Measurements from ENCODE around the gene KIF3C. TPM values are rescaled to one million over a fixed set of nuclear protein-coding genes. Genes with fewer than 3 reads are reported as not detected.
"Not testable (repeated sequence)": the region's sequence is repeated elsewhere in the genome, so short reads cannot be mapped to it uniquely, and the experiment has no call there.

KIF3C gene
- total RNA-seq, 1 donor from 2014 or later, result 6.0 TPM

DNA sequence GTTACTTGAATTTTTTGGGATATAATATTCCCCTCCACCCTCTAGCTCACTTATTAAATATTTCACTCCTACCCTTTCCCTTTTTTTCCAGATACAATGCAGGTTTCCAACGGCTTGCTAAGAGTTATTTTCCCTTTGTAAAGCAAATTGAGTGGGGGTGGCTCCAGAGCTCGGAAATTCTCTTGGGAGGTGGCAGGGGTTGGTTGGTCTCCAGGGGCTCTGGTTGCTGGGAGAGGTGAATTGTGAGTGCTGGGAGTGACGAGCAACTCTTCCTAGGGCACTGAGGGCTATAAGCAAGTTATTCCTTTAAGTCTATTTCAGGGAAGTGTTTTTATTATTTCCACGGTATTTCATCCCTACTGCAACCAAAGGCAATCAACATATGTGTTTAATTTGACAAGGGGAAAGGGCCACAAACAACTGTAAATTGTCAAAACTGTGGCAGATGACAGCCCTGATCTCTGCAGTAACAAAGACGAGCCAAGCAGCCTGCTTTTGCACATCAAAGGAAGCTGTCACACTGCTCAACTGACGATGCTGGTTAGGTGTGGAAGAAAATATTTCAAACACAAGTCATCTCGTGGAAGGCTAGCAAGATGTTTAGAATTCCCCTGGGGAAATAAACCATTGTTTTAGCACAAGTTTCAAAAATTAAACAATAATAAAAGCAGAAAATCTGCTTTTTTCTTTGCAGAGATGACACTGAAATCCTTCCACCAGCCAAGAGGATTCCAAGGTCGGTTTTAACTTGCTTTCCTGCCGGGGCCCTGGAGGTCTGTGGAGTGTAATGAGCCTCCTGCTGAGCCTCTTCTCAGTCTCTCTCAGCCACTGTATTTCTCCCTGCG lies 69.2 kb downstream of the KIF3C start:
- H3K36me3 ChIP-seq, result no peaks in the 10 kb centered on the region
- no peak for TF ChIP-seq CTCF (IDR thresholded peaks at IDR 0.05)
- no peaks in the 10 kb centered on the region for H3K4me1 ChIP-seq
- DNase-seq (no peak), ATAC-seq (no peak)
- no peak overlapping the region for H3K4me3 ChIP-seq
- intact Hi-C loops (cut with DNase I), result no loop called here
- H3K27me3 ChIP-seq (ENCODE audit: low read depth), result no peaks in the 10 kb centered on the region
- H3K9me3 ChIP-seq, result no peaks in the 10 kb centered on the region
- H3K27ac ChIP-seq, result no peak overlapping the region

GRCh38 chr2:25909574-25909973 lies 72.7 kb downstream of the KIF3C start:
- ATAC-seq; H3K27ac ChIP-seq; H3K27me3 ChIP-seq (ENCODE audit: low read depth); H3K36me3 ChIP-seq; H3K4me1 ChIP-seq; intact Hi-C loops (cut with DNase I); H3K4me3 ChIP-seq; DNase-seq; H3K9me3 ChIP-seq: not testable (repeated sequence)

DNA sequence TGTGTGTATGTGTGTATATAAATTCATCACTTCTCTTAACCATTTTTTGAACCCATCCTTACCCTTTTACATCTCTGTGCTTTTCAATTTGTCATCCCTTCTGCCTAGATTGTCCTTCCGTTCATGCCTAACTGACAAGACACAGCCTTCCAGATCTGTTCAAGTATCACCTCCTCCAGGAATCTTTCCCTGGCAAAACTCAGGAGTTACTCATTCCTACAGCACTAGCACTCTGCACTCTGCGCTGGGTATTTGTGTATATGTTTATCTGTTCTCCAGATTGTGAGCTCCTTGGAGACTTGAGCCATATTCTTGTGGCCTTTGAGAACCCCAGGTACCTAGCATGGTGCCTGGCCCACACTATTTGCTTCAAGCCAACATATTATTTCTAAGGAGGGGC lies 77.2 kb downstream of the KIF3C start:
- Histone ChIP-seq H3K9me3 (no peaks in the 10 kb centered on the region), H3K4me1 (no peaks in the 10 kb centered on the region), H3K27me3 (ENCODE audit: low read depth) (no peaks in the 10 kb centered on the region), H3K27ac (no peak overlapping the region), H3K36me3 (no peaks in the 10 kb centered on the region), H3K4me3 (no peak overlapping the region)
- TF ChIP-seq CTCF (IDR thresholded peaks at IDR 0.05), result no peak
- intact Hi-C loops (cut with DNase I), result no loop called here
- ATAC-seq, result no peak
- DNase-seq, result no peak

GRCh38 chr2:25903216-25903776 lies 79.0 kb downstream of the KIF3C start:
- no peak for TF ChIP-seq CTCF (IDR thresholded peaks at IDR 0.05)
- no peaks in the 10 kb centered on the region for H3K36me3 ChIP-seq
- no peak for ATAC-seq
- no peaks in the 10 kb centered on the region for H3K9me3 ChIP-seq
- H3K27me3 ChIP-seq (ENCODE audit: low read depth), result no peaks in the 10 kb centered on the region
- DNase-seq, result no peak
- no peaks in the 10 kb centered on the region for H3K4me1 ChIP-seq
- intact Hi-C loops (cut with DNase I), result no loop called here
- no peak overlapping the region for H3K4me3 ChIP-seq
- H3K27ac ChIP-seq, result no peak overlapping the region

DNA sequence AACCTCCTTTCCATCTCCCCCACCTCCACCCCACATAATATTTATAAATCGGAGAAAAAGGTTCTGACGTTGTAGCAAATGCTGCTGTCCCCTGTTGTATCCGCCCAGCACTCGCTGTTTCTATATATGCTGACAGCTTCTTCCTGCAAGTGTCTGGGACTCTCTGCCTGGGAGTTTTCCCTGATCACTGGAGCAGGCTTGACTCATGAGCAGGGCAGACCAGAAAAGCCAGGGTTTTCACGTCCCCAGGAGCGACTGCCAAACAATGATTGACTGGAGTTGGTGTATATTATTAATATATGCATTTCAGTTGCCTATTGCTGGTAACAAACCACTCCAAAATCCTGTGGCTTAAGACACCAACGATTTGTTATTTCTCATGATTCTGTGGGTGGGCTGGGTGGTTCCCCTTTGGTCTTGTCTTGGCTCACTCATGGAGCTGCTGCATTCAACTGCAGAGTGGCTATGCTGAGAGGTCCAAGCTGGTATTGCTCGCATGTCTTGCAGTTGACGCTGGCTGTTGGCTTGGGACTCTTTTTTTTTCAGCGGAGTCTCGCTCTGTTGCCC lies 82.8 kb downstream of the KIF3C start:
- no peaks in the 10 kb centered on the region for H3K36me3 ChIP-seq
- H3K9me3 ChIP-seq, result no peaks in the 10 kb centered on the region
- intact Hi-C loops (cut with DNase I), result no loop called here
- H3K4me3 ChIP-seq, result no peak overlapping the region
- ATAC-seq (no peak), DNase-seq (no peak)
- no peaks in the 10 kb centered on the region for H3K27me3 ChIP-seq (ENCODE audit: low read depth)
- no peak overlapping the region for H3K27ac ChIP-seq
- no peak for TF ChIP-seq CTCF (IDR thresholded peaks at IDR 0.05)
- H3K4me1 ChIP-seq, result no peaks in the 10 kb centered on the region

DNA sequence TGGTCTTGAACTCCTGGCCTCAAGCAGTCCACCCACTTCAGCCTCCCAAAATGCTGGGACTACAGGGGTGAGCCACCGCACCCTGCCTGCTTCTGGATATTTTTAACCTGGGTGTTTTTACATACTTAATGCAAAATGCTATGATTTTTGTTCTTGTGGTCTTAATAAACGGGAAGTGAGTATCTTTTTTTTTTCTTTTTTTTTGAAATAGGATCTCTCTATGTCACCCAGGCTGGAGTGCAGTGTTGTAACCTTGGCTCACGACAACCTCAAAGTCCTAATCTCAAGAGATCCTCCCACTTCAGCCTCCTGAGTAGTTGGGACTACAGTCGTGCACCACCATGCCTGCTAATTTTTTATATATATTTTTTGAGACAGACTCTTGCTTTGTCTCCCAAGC lies 84.8 kb downstream of the KIF3C start:
- no peaks in the 10 kb centered on the region for H3K9me3 ChIP-seq
- H3K4me3 ChIP-seq, result no peak overlapping the region
- no peaks in the 10 kb centered on the region for H3K4me1 ChIP-seq
- TF ChIP-seq CTCF (IDR thresholded peaks at IDR 0.05), result no peak
- no peak for ATAC-seq
- no peak overlapping the region for H3K27ac ChIP-seq
- intact Hi-C loops (cut with DNase I), result no loop called here
- H3K27me3 ChIP-seq (ENCODE audit: low read depth), result no peaks in the 10 kb centered on the region
- H3K36me3 ChIP-seq, result no peaks in the 10 kb centered on the region
- DNase-seq, result no peak

GRCh38 chr2:25896308-25896707 lies 86.0 kb downstream of the KIF3C start:
- H3K27me3 ChIP-seq (ENCODE audit: low read depth); H3K27ac ChIP-seq; intact Hi-C loops (cut with DNase I); H3K4me1 ChIP-seq; H3K36me3 ChIP-seq; DNase-seq; H3K9me3 ChIP-seq; ATAC-seq; H3K4me3 ChIP-seq: not testable (repeated sequence)
